MM.1S (cell line): Measurements from ENCODE around the gene PLEKHD1.
"Not testable (repeated sequence)": the region's sequence is repeated elsewhere in the genome, so short reads cannot be mapped to it uniquely, and the experiment has no call there.

ENCODE experiments used
- DNase-seq: peaks from one replicate; pipeline ENCODE4 v3.0.0-alpha.2; 2015
- H2AFZ ChIP-seq: fragments of 300-600 bp; sonication (generic); 2 replicates; pipeline ENCODE4 v1.6.0; 2016; ENCODE audit warnings: antibody characterized with exemption, low read length
- H3F3A ChIP-seq: fragments of 300-600 bp; sonication (generic); 2 replicates; pipeline ENCODE4 v1.6.1; 2016; ENCODE audit warnings: mild to moderate bottlenecking, antibody characterized with exemption, low read length, moderate library complexity, mixed read lengths; ENCODE audit not compliant: insufficient read depth
- H3K27ac ChIP-seq: fragments of 300-600 bp; sonication (generic); 2 replicates; pipeline ENCODE4 v1.5.1; 2016; ENCODE audit warnings: mild to moderate bottlenecking, low read length
- H3K27me3 ChIP-seq: fragments of 300-600 bp; sonication (generic); replicated peaks from 2 replicates; pipeline ENCODE4 v1.6.0; 2016; ENCODE audit warnings: low read length; ENCODE audit not compliant: insufficient read depth
- H3K36me3 ChIP-seq: fragments of 300-600 bp; sonication (generic); replicated peaks from 2 replicates; pipeline ENCODE4 v1.6.1; 2016; ENCODE audit warnings: mild to moderate bottlenecking, low read length, mixed read lengths; ENCODE audit not compliant: insufficient read depth
- H3K4me1 ChIP-seq: fragments of 300-600 bp; sonication (generic); 2 replicates; pipeline ENCODE4 v1.6.1; 2016; ENCODE audit warnings: low read length, mixed read lengths
- H3K4me2 ChIP-seq: fragments of 300-600 bp; sonication (generic); 2 replicates; pipeline ENCODE4 v1.6.0; 2016; ENCODE audit warnings: low read depth, low read length
- H3K4me3 ChIP-seq: fragments of 300-600 bp; sonication (generic); 2 replicates; pipeline ENCODE4 v1.5.1; 2016; ENCODE audit warnings: low read length, mixed read lengths
- H3K79me2 ChIP-seq: fragments of 300-600 bp; sonication (generic); 2 replicates; pipeline ENCODE4 v1.6.1; 2016; ENCODE audit warnings: mixed run types, low read length, mixed read lengths
- H3K9ac ChIP-seq: fragments of 300-600 bp; sonication (generic); 2 replicates; pipeline ENCODE4 v1.6.1; 2016; ENCODE audit warnings: low read length, mixed read lengths
- H3K9me2 ChIP-seq: fragments of 300-600 bp; sonication (generic); replicated peaks from 2 replicates; pipeline ENCODE4 v1.6.1; 2016; ENCODE audit warnings: mild to moderate bottlenecking, low read length, mixed read lengths; ENCODE audit not compliant: insufficient read depth
- H3K9me3 ChIP-seq: fragments of 300-600 bp; sonication (generic); replicated peaks from 2 replicates; pipeline ENCODE4 v1.6.1; 2016; ENCODE audit warnings: mild to moderate bottlenecking, low read length, mixed read lengths; ENCODE audit not compliant: insufficient read depth
- H4K20me1 ChIP-seq: fragments of 300-600 bp; sonication (generic); 2 replicates; pipeline ENCODE4 v1.6.1; 2016; ENCODE audit warnings: mild to moderate bottlenecking, low read length, moderate library complexity, mixed read lengths; ENCODE audit not compliant: insufficient read depth
- EZH2 ChIP-seq: fragments of 300-600 bp; sonication (generic); optimal IDR thresholded peaks from 2 replicates; pipeline ENCODE3; 2017; ENCODE audit warnings: low read depth, mild to moderate bottlenecking, antibody characterized with exemption, low read length, mixed read lengths
- EZH2phosphoT487 ChIP-seq: fragments of 300-600 bp; sonication (generic); IDR thresholded peaks from 2 replicates; pipeline ENCODE4 v1.6.1; 2018; ENCODE audit warnings: antibody characterized with exemption, low read length
- TF ChIP-seq, protein P1 (sequence below): fragments of 300-600 bp; sonication (generic); IDR thresholded peaks from 2 replicates; pipeline ENCODE4 v1.5.1; 2016; ENCODE audit warnings: antibody characterized with exemption, low read length, mixed read lengths

The PLEKHD1 gene

DNA sequence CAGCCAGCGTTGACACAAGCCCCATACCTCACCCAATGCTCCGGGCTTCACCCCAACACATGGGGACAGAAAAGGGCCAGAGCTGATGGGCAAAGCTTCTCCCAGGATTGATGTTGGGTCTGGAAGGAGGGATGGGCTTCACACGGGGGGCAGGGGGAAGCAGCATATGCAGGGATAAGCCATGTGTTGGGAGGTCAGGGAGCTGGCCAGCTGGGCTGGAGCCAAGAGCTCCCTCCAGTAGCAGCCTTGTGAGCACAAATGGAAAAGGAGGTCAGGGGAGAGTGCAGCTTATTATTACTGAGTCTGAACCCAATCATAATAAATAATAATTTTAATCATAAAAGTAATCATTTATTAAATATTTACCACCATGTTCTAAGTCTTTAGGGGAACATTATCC lies 9.3 kb downstream of the PLEKHD1 start:
- Histone ChIP-seq H3K9ac (no peak overlapping the region), H3K27ac (no peak overlapping the region), H3K27me3 (no peaks in the 10 kb centered on the region), H4K20me1 (no peaks in the 10 kb centered on the region), H3K9me2 (no peaks in the 10 kb centered on the region), H3K4me3 (no peak overlapping the region), H3F3A (no peaks in the 10 kb centered on the region), H2AFZ (no peak overlapping the region), H3K9me3 (no peaks in the 10 kb centered on the region), H3K36me3 (no peaks in the 10 kb centered on the region), H3K79me2 (no peaks in the 10 kb centered on the region), H3K4me2 (no peak overlapping the region), H3K4me1 (no peaks in the 10 kb centered on the region)
- TF ChIP-seq EZH2phosphoT487 (no peak), EZH2 (no peak)
- TF ChIP-seq, protein P1, sequence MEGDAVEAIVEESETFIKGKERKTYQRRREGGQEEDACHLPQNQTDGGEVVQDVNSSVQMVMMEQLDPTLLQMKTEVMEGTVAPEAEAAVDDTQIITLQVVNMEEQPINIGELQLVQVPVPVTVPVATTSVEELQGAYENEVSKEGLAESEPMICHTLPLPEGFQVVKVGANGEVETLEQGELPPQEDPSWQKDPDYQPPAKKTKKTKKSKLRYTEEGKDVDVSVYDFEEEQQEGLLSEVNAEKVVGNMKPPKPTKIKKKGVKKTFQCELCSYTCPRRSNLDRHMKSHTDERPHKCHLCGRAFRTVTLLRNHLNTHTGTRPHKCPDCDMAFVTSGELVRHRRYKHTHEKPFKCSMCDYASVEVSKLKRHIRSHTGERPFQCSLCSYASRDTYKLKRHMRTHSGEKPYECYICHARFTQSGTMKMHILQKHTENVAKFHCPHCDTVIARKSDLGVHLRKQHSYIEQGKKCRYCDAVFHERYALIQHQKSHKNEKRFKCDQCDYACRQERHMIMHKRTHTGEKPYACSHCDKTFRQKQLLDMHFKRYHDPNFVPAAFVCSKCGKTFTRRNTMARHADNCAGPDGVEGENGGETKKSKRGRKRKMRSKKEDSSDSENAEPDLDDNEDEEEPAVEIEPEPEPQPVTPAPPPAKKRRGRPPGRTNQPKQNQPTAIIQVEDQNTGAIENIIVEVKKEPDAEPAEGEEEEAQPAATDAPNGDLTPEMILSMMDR: no peak
- DNase-seq: no peak

DNA sequence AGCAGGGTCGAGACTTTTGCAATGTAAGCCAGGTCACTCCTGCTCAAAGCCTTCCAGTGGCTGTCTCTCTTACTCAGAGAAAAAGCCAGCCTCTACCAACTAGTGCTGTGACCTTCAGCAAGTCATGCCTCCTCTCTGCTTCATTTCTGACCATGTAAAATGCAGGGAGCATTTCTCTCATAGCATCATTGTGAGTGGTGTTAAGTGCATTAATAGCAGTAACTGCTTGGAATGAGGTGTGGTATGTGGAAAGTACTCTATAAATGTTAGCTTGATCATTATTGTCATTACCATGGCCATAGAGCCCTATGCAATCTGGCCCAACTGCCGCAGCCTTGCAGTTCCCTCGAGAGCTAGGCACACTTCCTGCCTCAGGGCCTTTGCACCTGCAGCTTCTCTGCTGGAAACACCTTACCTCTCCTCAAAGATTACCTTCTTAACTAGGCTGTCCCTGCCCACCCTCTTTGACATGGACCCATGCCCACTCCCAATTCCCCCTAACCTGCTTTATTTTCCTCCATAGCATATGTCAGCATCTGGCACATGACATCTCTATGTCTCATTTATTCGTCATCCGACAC lies 10.9 kb downstream of the PLEKHD1 start:
- H3K9ac ChIP-seq: no peak overlapping the region
- H3K9me3 ChIP-seq: no peaks in the 10 kb centered on the region
- no peaks in the 10 kb centered on the region for H4K20me1 ChIP-seq
- no peaks in the 10 kb centered on the region for H3K36me3 ChIP-seq
- no peak overlapping the region for H3K4me2 ChIP-seq
- H3K4me1 ChIP-seq: no peaks in the 10 kb centered on the region
- H3K27me3 ChIP-seq: no peaks in the 10 kb centered on the region
- H3K4me3 ChIP-seq: no peak overlapping the region
- no peak overlapping the region for H3K27ac ChIP-seq
- no peak for DNase-seq
- H3K79me2 ChIP-seq: no peaks in the 10 kb centered on the region
- no peaks in the 10 kb centered on the region for H3F3A ChIP-seq
- no peak overlapping the region for H2AFZ ChIP-seq
- H3K9me2 ChIP-seq: no peaks in the 10 kb centered on the region
- TF ChIP-seq, protein P1: no peak
- TF ChIP-seq EZH2phosphoT487: no peak
- TF ChIP-seq EZH2: no peak

DNA sequence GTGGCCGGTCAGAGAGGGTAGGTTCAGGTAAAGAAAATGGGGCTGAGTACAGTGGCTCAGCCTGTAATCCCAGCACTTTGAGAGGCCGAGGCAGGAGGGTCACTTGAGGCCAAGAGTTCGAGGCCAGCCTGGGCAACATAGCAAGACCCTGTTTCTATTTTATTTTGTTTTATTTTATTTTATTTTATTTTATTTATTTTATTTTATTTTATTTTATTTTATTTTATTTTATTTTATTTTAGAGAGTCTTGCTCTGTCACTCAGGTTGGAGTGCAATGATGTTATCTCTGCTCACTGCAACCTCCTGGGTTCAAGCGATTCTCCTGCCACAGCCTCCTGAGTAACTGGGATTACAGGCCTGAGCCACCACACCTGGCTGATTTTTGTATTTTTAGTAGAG lies 13.3 kb downstream of the PLEKHD1 start:
- H3K27ac ChIP-seq, H4K20me1 ChIP-seq, H3F3A ChIP-seq, H3K9me3 ChIP-seq, H3K79me2 ChIP-seq, H3K9ac ChIP-seq, H2AFZ ChIP-seq, H3K4me1 ChIP-seq, DNase-seq, H3K4me3 ChIP-seq, H3K27me3 ChIP-seq, H3K4me2 ChIP-seq, H3K9me2 ChIP-seq, H3K36me3 ChIP-seq: not testable (repeated sequence)

DNA sequence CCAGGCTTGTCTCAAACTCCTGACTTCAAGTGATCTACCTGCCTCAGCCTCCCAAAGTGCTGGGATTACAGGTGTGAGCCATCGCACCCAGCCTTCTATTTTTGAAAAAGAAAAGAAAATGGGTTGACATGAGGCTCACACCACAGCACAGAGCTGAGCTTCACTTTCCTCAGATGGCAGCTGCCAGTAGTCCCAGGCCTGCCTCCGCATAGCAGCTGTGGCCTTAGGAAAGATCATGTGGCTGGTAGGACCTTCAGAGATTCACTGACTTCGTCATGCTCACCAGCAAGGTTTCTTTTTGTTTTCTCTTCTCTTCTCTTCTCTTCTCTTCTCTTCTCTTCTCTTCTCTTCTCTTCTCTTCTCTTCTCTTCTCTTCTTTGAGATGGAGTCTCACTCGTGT lies 13.8 kb downstream of the PLEKHD1 start:
- not testable (repeated sequence) for H3K9me2 ChIP-seq, DNase-seq, H3K36me3 ChIP-seq, H2AFZ ChIP-seq, H3K4me2 ChIP-seq, H3K4me3 ChIP-seq, H3K9ac ChIP-seq, H4K20me1 ChIP-seq, H3K27me3 ChIP-seq, H3K4me1 ChIP-seq, H3K27ac ChIP-seq, H3K9me3 ChIP-seq, H3F3A ChIP-seq, H3K79me2 ChIP-seq
